HG03045 (cell line): ENCODE results near the gene TMEM242.
"Not testable (repeated sequence)": the region's sequence is repeated elsewhere in the genome, so short reads cannot be mapped to it uniquely, and the experiment has no call there.

Experiments used
- ATAC-seq: cut with Tn5 transposase; IDR thresholded peaks from one replicate; pipeline ENCODE4 v1.9.1; 2021; ENCODE audit warnings: mild to moderate bottlenecking, moderate library complexity; ENCODE audit not compliant: unreplicated experiment

Gene TMEM242

DNA sequence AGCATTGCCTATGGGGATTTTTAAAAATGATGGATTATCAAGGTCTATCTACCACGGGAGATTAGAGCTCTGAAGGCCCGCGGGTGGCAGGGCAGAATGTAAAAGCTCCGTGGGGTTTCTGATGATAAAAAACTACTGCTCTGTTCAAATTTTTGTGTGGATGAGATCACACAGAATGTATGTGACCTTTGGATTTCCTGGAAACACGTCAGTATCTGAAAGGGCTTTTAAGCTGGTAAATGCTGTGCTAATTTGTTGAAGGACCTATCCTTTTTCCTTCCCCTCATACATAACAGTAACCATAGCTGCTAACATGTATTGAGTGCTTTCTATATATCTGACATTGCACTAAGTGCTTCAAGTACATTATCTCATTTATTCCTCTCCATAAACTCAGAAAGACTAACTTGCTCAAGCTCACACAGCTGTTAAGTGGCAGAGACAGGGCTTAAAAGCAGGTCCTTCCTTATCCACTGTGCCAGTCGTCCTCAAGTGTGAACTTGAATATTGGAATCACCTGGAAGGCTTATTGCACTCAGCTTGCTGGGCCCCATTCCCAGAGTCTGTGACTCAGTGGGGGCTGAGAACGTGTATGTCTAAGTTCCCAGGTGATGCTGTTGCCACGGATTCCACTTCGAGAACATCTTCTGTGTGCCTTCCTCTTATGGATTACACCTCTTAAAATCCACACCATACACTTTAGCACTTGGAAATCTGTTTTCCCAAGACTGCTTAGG lies 1.9 kb upstream of the TMEM242 start:
- ATAC-seq = no peak

DNA sequence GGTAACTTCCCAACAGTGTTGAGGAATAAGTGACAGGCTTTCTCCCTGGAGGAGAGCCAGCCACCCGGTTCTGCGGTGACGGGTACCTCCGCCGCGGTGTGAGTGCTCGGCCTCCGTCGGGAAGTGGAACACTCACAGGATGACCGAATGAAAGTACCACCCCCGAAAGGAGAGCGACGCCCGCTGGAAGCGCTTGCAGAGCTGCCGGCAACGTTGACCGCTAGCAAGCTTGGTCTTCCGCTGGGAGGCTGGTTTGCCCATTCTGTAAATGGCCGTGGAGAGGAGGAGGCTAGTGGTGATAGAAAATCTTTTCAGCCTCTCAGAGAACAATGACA lies 614 bp upstream of the TMEM242 start:
- ATAC-seq = peak; percentile 28

GRCh38 chr6:157322792-157323254 lies 496 bp downstream of the TMEM242 start:
- no peak for ATAC-seq

- ATAC-seq = no peak
These were observed 6.2 kb downstream of the TMEM242 start for GRCh38 chr6:157316871-157317814.

GRCh38 chr6:157314705-157315321 lies 8.5 kb downstream of the TMEM242 start:
- ATAC-seq = peak; percentile 64

DNA sequence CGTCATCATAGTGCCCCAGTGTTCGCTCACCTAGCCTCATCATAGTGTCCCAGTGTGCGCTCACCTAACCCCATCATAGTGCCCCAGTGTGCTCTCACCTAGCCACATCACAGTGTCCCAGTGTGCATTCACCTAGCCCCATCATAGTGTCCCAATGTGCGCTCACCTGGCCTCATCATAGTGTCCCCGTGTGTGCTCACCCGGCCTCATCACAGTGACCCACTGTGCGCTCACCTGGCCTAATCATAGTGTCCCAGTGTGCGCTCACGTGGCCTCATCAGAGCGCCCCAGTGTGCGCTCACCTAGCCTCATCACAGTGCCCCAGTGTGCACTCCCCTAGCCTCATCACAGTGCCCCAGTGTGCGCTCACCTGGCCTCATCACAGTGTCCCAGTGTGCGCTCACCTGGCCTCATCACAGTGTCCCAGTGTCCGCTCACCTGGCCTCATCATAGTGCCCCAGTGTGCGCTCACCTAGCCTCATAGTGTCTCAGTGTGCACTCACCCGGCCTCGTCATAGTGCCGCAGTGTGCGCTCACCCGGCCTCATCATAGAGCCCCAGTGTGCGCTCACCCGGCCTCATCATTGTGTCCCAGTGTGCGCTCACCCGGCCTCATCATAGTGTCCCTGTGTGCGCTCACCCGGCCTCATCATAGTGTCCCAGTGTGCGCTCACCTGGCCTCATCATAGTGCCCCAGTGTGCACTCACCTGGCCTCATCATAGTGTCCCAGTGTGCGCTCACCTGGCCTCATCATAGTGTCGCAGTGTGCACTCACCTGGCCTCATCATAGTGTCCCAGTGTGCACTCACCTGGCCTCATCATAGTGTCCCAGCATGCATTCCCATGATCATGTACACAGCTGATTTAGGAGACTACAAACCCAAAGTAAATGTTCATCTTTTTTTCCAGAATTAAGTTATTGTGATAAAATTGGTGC lies 9.5 kb downstream of the TMEM242 start:
- no peak for ATAC-seq

DNA sequence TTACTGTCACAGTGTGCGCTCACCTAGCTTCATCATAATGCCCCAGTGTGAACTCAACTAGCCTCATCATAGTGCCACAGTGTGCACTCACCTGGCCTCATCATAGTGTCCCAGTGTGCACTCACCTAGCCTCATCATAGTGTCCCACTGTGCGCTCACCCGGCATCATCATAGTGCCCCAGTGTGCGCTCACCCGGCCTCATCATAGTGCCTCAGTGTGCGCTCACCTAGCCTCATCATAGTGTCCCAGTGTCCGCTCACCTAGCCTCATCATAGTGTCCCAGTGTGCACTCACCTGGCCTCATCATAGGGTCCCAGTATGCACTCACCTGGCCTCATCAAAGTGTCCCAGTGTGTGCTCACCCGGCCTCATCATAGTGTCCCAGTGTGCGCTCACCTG lies 10.6 kb downstream of the TMEM242 start:
- no peak for ATAC-seq

- ATAC-seq = not testable (repeated sequence)
These were observed 12.6 kb downstream of the TMEM242 start for GRCh38 chr6:157310693-157311092.

DNA sequence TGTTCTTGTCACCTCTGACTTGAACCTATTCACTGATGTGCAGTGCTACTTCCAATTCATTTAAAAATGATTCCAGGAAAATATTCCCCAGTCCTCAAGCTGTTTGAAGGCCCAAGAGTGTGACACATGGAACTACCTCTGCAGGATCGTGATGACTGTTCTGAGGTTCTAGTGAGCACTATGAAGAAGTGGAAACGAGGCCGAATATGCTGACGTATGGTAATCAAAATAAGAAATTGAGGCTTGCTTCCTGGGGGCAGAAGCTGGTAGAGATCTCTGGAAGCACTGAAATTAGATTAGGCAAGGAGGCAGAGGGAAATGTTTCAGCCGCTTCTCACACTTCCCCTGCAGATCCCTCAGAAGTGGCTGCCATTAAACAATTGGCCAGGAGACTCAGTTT lies 15.7 kb downstream of the TMEM242 start:
- ATAC-seq = no peak

GRCh38 chr6:157305670-157306653 lies 17.4 kb downstream of the TMEM242 start:
- ATAC-seq = no peak

- no peak for ATAC-seq
These were observed 18.2 kb downstream of the TMEM242 start for GRCh38 chr6:157304899-157305663.

DNA sequence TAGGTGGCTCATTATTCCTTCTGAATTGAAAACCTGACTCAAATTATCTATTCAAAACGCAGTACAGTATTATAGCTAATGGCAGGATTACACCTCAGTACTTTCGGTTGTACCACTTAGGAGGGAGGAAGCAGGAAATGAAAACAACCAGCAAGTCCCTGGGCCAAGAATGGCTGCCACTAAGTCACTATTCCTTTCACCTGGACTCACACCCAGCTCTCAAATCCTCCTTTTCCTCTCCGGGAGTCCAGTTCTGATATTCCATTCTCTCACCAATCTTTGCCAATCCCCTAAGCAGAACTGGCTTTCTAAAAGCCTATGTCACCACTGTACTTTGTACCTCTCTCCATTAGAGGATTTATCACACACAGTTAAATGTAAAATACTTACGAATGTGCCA lies 20.6 kb downstream of the TMEM242 start:
- no peak for ATAC-seq

DNA sequence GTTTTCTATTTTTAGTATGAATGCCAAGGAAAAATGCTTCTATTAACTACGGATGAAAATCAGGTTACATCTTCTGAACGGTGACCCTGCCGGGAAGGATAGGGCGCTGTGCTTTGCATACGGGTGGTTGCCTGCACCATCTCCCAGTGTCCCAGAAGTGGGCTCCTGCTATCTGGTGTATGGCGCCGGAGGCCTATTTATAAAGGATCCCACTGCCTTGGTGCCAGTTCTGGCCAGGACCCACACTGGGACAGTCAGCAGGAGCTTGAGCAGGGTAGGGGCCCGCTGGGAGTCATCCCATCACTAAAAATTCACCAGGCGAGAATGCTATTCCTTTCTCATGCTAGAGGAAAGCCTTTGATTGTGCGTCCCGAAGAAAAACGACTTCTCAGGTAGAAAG lies 22.9 kb downstream of the TMEM242 start:
- no peak for ATAC-seq

- no peak for ATAC-seq
These were observed 23.3 kb downstream of the TMEM242 start for GRCh38 chr6:157300006-157300405.

DNA sequence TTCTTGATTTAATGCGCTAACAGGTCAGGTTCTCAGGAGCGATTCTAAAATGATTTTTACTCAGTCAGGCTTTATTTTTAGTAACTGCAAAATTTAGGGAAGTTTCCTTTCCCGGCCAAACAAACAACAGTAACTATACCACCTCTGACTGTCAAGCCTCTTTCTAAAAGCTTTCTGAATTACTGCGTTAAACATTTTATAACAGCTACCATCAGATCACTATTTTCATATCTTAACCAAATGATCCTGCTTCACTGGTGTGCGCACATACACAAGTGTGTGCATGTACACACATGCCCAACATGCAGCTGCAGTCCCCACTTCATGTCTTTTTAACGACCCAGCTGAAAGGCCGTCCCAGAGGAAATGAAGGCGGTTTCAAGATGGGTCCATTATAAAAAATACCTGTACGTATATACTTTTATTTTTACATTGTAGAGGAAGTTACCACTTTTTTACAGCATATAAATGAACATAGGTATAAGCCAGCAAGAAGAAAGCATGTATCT lies 25.0 kb downstream of the TMEM242 start:
- no peak for ATAC-seq

DNA sequence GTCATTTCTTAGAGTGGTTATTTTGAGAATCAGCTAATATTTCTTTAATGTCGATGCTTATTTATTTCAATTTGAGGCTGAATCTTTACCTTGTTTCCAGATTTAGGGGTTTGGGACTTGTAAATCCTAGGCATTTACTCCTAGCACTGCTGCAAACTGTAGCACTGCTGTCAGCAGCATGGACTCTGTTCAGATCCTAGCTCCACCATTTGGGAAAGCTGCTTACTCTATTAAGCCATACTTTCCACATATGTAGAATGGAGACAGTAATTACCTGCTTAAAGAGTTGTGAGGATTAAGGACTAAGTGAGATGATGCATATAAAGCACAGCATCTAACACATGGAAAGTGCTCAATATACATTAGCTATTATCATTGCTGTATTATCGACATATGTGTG lies 28.7 kb downstream of the TMEM242 start:
- no peak for ATAC-seq

GRCh38 chr6:157293780-157294179 lies 29.5 kb downstream of the TMEM242 start:
- no peak for ATAC-seq

DNA sequence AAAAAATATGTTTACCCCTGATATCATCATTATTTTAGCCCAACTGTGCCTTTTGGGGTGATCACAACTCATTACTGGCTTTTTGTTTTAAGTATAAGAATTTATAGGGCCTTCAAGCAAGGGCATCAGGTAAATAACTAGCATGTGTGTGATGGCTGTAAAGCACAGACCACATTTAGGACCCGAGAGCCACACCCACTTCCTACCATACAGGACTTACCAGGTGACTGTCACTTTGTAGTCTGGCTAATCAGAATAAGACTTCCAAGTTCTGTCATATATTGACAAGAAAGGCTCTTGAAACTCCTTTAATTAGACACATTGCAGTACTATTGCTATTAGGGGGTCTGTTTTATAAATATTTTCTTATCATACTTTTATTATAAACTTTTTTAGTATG lies 31.1 kb downstream of the TMEM242 start:
- no peak for ATAC-seq
